ENCODE data around the gene JUND. TPM values are rescaled to one million over a fixed set of nuclear protein-coding genes. Genes with fewer than 3 reads are reported as not detected.
A peak's percentile ranks its signal among the peaks of the same experiment; 100 is the strongest.

JUND gene
- total RNA-seq, 2 donors from 2014 or later: 250 to 607 TPM

DNA sequence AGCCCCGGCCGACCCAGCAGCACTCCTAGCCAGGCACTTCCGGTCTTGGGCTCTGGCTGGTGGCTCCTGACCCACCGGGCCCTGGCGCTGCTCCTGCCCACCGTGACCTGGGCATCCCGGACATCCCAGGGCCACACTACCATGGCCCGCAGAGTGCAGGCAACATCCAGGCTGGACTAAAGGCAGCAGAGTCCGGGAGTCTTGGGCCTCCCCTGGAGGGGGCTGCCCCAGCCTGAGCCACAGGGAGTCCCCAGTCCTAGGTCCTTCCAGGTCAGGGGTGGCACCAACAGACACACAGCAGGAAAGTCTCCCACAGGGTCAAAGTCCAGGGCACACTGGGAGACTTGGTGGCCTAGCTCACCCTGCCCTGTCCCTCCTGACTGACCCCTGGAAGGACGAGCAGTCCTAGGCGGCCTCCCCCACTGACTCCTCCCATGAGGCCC is 30.7 kb upstream of the JUND start:
- 75% methylated on average over 10 of the region's 11 CpGs; no CpG with 5 or more reads in 1 of the 2 donors for WGBS, 2 donors
- Histone ChIP-seq H3K9me3 (no peaks in the 10 kb centered on the region), H3K4me1 (peaks cover 10% of the 10 kb centered on the region), H3K27ac (no peak overlapping the region), H3K27me3 (no peaks in the 10 kb centered on the region), H3K4me3 (no peak overlapping the region), H3K36me3 (replicated peaks in 1 of 2; ENCODE audit: insufficient read depth in 1 of 2, low read depth in 2 of 2) (peaks cover 0 to 2% of the 10 kb centered on the region in 2 donors)
- intact Hi-C loops (cut with DNase I): no loop called here
- ATAC-seq: peak; percentile 42
- TF ChIP-seq POLR2A (IDR thresholded peaks at IDR 0.05) (no peak), CTCF (IDR thresholded peaks at IDR 0.05) (no peak)
- DNase-seq: peak in 2 of 4 donors; percentile 45 to 47

DNA sequence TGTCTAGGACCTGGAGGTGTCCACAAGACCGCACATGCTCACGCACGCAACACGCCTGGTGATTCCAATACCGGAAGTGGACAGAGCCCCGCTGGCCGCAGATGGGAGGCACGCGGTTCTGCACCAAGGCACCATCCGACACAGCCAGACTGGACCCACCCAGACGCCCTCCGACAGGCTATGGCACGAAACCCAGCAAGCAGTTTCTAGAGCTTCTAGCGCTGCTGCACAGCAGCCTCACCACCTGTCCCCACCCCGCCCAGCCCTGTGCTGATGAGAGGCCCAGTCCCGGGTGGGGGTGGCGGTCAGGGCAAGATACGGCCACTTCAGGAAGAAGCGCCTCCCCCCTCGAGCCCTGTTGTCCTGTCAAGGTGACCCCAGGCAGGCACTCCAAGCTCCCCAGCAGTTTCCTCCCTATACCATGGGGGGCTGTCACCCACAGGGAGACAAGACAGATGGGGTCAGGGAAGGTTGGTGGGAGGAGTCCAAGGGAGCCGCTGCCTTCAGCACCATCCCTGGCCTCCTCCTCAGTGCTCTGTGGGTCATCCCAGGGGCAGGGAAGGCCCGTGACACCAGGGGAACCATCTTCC is 30.2 kb upstream of the JUND start:
- 93% methylated on average over 22 of the region's 22 CpGs; no CpG with 5 or more reads in 1 of the 2 donors for WGBS, 2 donors
- Histone ChIP-seq H3K27me3 (no peaks in the 10 kb centered on the region), H3K4me1 (peaks cover 10% of the 10 kb centered on the region), H3K9me3 (no peaks in the 10 kb centered on the region), H3K27ac (no peak overlapping the region), H3K36me3 (replicated peaks in 1 of 2; ENCODE audit: insufficient read depth in 1 of 2, low read depth in 2 of 2) (peaks cover 0 to 2% of the 10 kb centered on the region in 2 donors), H3K4me3 (no peak overlapping the region)
- TF ChIP-seq CTCF (IDR thresholded peaks at IDR 0.05): no peak
- TF ChIP-seq POLR2A (IDR thresholded peaks at IDR 0.05): no peak
- ATAC-seq (no peak), DNase-seq (no peak)
- intact Hi-C loops (cut with DNase I): no loop called here

DNA sequence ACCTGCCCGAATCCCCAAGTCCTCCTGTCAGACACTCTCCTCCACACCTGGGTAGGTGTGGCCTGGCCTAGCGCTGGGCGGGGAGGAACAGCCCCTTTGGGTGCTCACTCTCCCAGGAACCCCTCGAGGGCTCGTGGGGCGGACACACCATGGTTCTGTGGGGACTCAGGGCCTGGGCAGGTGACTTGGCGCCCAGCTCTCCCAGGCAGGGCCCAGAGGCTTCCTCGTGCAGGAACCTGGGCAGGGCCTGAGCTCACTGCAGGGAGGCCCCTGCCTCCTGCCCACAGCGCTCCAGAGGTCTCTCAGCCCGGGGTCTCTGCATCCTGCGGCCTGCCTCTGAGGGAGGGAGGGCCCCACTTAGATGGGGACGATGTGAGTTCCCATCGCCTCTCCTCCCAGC is 29.5 kb upstream of the JUND start:
- DNase-seq (no peak), ATAC-seq (no peak)
- Histone ChIP-seq H3K4me1 (peaks cover 10% of the 10 kb centered on the region), H3K4me3 (no peak overlapping the region), H3K27me3 (no peaks in the 10 kb centered on the region), H3K27ac (no peak overlapping the region), H3K9me3 (no peaks in the 10 kb centered on the region), H3K36me3 (replicated peaks in 1 of 2; ENCODE audit: insufficient read depth in 1 of 2, low read depth in 2 of 2) (peaks cover 0 to 2% of the 10 kb centered on the region in 2 donors)
- intact Hi-C loops (cut with DNase I): no loop called here
- no peak for TF ChIP-seq POLR2A (IDR thresholded peaks at IDR 0.05)
- no peak for TF ChIP-seq CTCF (IDR thresholded peaks at IDR 0.05)
- WGBS, 2 donors: 84% methylated on average over 11 to 13 of the region's 13 CpGs

- Histone ChIP-seq H3K36me3 (replicated peaks in 1 of 2; ENCODE audit: insufficient read depth in 1 of 2, low read depth in 2 of 2) (peaks cover 0 to 2% of the 10 kb centered on the region in 2 donors), H3K9me3 (no peaks in the 10 kb centered on the region), H3K27ac (no peak overlapping the region), H3K4me1 (peaks cover 13% of the 10 kb centered on the region), H3K27me3 (no peaks in the 10 kb centered on the region), H3K4me3 (no peak overlapping the region)
- ATAC-seq (no peak), DNase-seq (no peak)
- TF ChIP-seq CTCF (IDR thresholded peaks at IDR 0.05) (no peak), POLR2A (IDR thresholded peaks at IDR 0.05) (no peak)
- intact Hi-C loops (cut with DNase I): no loop called here
- WGBS, 2 donors: 85 to 94% methylated on average over 19 to 23 of the region's 23 CpGs
These were observed 28.9 kb upstream of the JUND start for GRCh38 chr19:18310118-18310909.
